ENCODE measurements around the gene FXYD5. TPM values are rescaled to one million over a fixed set of nuclear protein-coding genes. Genes with fewer than 3 reads are reported as not detected.
"Not testable (repeated sequence)": the region's sequence is repeated elsewhere in the genome, so short reads cannot be mapped to it uniquely, and the experiment has no call there.

Gene FXYD5
- total RNA-seq, 1 donor = 179 TPM

DNA sequence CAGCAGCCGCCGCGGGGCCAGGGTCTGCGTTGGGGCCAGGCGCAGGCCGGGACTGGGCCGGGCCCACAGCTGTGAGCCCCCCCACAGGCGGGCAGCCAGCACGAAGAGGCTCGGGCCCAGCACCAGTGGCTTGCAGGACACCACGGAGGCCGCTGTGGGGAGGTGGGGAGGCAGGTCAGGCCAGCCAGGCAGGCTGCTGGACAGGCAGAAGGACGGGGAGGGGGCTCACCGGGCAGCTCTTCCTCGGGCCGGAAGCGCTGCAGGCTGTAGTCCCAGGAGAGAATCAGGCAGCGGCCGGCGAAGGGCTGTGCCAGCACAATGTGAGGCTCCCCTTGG, 27.9 kb upstream of the FXYD5 start:
- peaks cover 14% of the 10 kb centered on the region for H3K4me1 ChIP-seq (ENCODE audit: insufficient read depth, low read length)
- no peaks in the 10 kb centered on the region for H3K27me3 ChIP-seq (ENCODE audit: insufficient read depth, low read length)
- no peaks in the 10 kb centered on the region for H3K9me3 ChIP-seq (ENCODE audit: low read depth, low read length)
- no peak overlapping the region for H3K4me3 ChIP-seq (ENCODE audit: low read length)

GRCh38 chr19:35127871-35128270, 26.7 kb upstream of the FXYD5 start:
- Histone ChIP-seq H3K4me3 (ENCODE audit: low read length) (no peak overlapping the region), H3K9me3 (ENCODE audit: low read depth, low read length) (no peaks in the 10 kb centered on the region), H3K27me3 (ENCODE audit: insufficient read depth, low read length) (no peaks in the 10 kb centered on the region), H3K4me1 (ENCODE audit: insufficient read depth, low read length) (peaks cover 14% of the 10 kb centered on the region)

GRCh38 chr19:35128398-35129057, 26.0 kb upstream of the FXYD5 start:
- no peak overlapping the region for H3K4me3 ChIP-seq (ENCODE audit: low read length)
- no peaks in the 10 kb centered on the region for H3K9me3 ChIP-seq (ENCODE audit: low read depth, low read length)
- peaks cover 14% of the 10 kb centered on the region for H3K4me1 ChIP-seq (ENCODE audit: insufficient read depth, low read length)
- H3K27me3 ChIP-seq (ENCODE audit: insufficient read depth, low read length) = no peaks in the 10 kb centered on the region

DNA sequence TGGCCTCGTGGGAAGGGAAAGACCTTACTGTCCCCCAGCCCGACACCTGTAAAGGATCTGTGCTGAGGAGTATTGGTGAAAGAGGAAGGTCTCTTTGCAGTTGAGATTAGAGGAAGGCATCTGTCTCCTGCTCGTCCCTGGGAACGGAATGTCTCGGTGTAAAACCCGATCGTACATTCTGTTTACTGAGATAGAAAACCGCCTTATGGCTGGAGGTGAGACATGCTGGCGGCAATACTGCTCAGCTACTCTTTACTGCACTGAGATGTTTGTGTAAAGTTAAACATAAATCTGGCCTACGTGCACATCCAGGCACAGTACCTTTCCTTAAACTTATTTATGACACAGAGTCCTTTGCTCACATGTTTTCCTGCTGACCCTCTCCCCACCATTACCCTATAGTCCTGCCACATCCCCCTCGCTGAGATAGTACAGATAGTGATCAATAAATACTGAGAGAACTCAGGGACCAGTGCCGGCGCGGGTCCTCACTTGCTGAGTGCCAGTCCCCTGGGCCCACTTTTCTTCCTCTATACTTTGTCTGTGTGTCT, 24.7 kb upstream of the FXYD5 start:
- not testable (repeated sequence) for H3K4me3 ChIP-seq (ENCODE audit: low read length); H3K27me3 ChIP-seq (ENCODE audit: insufficient read depth, low read length); H3K4me1 ChIP-seq (ENCODE audit: insufficient read depth, low read length); H3K9me3 ChIP-seq (ENCODE audit: low read depth, low read length)

DNA sequence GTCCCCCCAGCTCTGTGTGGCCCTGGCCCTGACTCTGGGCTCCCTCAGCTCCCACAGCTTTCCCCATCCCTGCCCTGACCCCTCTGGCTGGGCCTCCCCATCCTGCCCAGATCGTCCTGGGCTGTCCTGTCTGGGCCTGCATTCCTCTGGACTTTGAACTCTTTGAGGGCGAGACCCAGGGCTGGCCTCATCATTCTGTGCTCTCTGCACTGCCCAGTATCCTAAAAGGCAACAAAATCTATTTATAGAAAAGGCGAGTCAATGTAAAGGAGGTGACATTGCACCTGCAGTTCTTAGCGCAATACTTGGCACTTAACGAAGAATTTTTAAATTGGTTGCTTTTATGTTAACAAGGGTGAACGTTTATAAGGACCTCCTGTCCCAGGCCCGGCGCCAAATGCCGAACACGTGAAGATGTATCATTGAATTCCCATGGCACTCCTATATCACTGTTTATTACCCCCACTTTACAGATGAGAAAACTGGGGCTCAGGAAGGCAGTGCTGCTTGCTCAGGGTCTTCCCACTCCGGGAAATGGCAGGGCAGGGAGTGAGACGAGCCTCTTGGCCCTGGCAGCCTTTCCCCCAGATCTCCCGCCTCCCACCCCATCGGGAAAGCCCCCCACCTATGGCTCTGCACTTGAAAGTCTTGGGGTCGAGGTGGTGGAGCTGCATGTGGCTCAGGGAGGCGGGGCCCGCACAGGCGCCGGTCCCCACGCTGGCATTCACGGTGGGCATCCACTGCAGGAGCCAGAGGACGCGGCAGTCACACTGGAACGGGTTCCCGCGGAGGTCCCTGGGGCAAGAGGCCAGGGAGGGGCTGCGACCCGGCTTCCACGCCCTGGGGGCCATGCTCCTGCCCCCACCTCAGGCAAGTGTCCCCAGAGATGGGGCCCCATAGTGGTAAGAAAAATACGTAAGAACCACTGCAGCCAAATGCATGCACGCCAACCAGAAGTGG, 23.5 kb upstream of the FXYD5 start:
- H3K4me3 ChIP-seq (ENCODE audit: low read length) = no peak overlapping the region
- no peaks in the 10 kb centered on the region for H3K27me3 ChIP-seq (ENCODE audit: insufficient read depth, low read length)
- H3K4me1 ChIP-seq (ENCODE audit: insufficient read depth, low read length) = peaks cover 5% of the 10 kb centered on the region
- no peaks in the 10 kb centered on the region for H3K9me3 ChIP-seq (ENCODE audit: low read depth, low read length)

- no peaks in the 10 kb centered on the region for H3K27me3 ChIP-seq (ENCODE audit: insufficient read depth, low read length)
Observed at GRCh38 chr19:35132254-35132653, 22.3 kb upstream of the FXYD5 start.

DNA sequence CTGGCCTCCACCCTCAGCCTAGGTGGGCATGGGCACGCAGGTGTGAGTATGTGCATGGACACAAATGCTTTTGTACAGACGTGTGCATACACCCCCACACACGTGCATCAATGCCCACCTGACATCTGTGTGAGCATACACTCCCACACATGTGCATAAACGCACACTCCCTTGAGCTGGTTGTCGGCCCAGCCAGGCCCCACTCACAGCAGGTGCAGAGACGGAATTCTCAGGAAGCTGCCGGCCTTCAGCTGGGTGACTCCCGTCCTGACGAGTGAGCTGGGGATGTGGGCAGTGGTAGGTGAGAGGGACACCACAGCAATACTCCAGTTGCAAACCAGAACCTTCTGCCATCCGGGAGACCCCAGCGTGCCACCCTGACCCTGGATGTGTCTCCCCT, 20.7 kb upstream of the FXYD5 start:
- Histone ChIP-seq H3K4me3 (ENCODE audit: low read length) (no peak overlapping the region), H3K9me3 (ENCODE audit: low read depth, low read length) (no peaks in the 10 kb centered on the region), H3K27me3 (ENCODE audit: insufficient read depth, low read length) (no peaks in the 10 kb centered on the region), H3K4me1 (ENCODE audit: insufficient read depth, low read length) (peaks cover 6% of the 10 kb centered on the region)

More at GRCh38 chr19:35132254-35132653, 22.3 kb upstream of the FXYD5 start:
- Histone ChIP-seq H3K4me3 (ENCODE audit: low read length) (no peak overlapping the region), H3K4me1 (ENCODE audit: insufficient read depth, low read length) (peaks cover 5% of the 10 kb centered on the region), H3K9me3 (ENCODE audit: low read depth, low read length) (no peaks in the 10 kb centered on the region)

GRCh38 chr19:35134601-35135242, 19.8 kb upstream of the FXYD5 start, which contains the start of gene LGI4:
LGI4 (minus strand) TSS chr19:35135059; CDS start chr19:35134680, 379 bp downstream.
- H3K9me3 ChIP-seq (ENCODE audit: low read depth, low read length) = no peaks in the 10 kb centered on the region
- no peaks in the 10 kb centered on the region for H3K27me3 ChIP-seq (ENCODE audit: insufficient read depth, low read length)
- peaks cover 14% of the 10 kb centered on the region for H3K4me1 ChIP-seq (ENCODE audit: insufficient read depth, low read length)
- no peak within 1 kb of the TSS for H3K4me3 ChIP-seq (ENCODE audit: low read length)

DNA sequence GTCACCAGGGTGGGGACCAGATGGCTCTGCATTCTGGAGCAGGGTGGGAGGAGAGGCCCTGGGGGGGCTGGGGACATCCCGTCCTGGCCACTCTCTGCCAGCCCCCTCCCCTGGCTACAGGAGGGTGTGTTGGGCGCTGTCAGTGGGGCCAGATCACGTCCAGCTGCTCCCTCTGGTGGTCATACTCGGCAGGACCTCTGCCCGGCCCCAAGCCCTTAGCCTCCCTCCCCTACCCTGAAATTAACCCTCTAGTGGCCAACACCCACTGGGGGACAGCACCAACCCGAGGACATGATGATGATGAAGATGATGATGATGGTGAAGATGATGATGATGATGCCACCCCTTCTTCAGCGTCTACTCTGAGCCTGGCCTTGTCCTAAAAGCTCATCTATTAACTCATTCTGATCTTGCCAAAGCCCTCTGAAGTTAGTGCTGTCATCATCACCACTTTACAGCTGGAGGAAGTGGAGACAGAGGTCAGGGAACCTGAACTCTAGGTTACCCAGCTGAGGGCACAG, 19.1 kb upstream of the FXYD5 start:
- Histone ChIP-seq H3K27me3 (ENCODE audit: insufficient read depth, low read length) (no peaks in the 10 kb centered on the region), H3K4me3 (ENCODE audit: low read length) (no peak overlapping the region), H3K9me3 (ENCODE audit: low read depth, low read length) (no peaks in the 10 kb centered on the region), H3K4me1 (ENCODE audit: insufficient read depth, low read length) (peaks cover 16% of the 10 kb centered on the region)

- no peaks in the 10 kb centered on the region for H3K27me3 ChIP-seq (ENCODE audit: insufficient read depth, low read length)
- peaks cover 21% of the 10 kb centered on the region for H3K4me1 ChIP-seq (ENCODE audit: insufficient read depth, low read length)
- no peak overlapping the region for H3K4me3 ChIP-seq (ENCODE audit: low read length)
- no peaks in the 10 kb centered on the region for H3K9me3 ChIP-seq (ENCODE audit: low read depth, low read length)
Observed at GRCh38 chr19:35136231-35136630, 18.3 kb upstream of the FXYD5 start.

DNA sequence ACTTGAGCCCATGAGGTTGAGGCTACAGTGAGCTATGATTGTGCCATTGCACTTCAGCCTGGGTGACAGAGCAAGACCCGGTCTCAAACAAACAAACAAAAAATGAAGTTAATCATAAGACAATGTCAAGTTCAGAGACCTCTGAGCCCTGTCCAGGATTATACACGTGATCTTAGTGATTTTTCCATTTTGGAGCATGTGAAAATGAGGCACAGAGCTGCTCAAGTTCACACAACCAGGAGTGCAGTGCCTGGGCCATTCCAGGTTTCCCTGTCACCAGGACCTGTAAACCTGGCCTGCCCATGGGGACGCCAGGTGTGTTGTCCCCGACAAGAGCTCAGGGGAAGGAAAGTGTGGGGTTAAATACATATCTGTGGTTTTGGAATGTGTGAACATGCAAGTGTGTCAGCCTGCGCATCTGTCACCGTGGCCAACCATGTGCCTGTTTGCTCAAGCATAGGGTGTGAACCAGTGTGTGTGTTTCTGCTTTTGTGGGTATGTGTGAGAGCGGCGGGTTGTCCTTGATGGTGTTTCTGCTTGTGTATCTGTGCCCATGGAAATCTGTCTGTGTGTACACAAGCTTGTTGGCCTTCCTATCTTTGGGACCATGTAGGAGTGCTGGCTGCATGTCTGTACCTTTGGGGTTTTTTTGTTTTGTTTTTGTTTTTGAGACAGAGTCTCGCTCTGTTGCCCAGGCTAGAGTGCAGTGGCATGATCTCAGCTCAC, 17.4 kb upstream of the FXYD5 start:
- Histone ChIP-seq H3K4me3 (ENCODE audit: low read length) (no peak overlapping the region), H3K9me3 (ENCODE audit: low read depth, low read length) (no peaks in the 10 kb centered on the region), H3K27me3 (ENCODE audit: insufficient read depth, low read length) (peaks cover 4% of the 10 kb centered on the region), H3K4me1 (ENCODE audit: insufficient read depth, low read length) (peaks cover 30% of the 10 kb centered on the region)

- H3K27me3 ChIP-seq (ENCODE audit: insufficient read depth, low read length) = peaks cover 9% of the 10 kb centered on the region
- peaks cover 39% of the 10 kb centered on the region for H3K4me1 ChIP-seq (ENCODE audit: insufficient read depth, low read length)
- H3K4me3 ChIP-seq (ENCODE audit: low read length) = no peak within 1 kb of the TSS
- H3K9me3 ChIP-seq (ENCODE audit: low read depth, low read length) = no peaks in the 10 kb centered on the region
Observed at GRCh38 chr19:35138305-35138892, 16.1 kb upstream of the FXYD5 start, which contains the start of gene FXYD1. FXYD1 (plus strand) TSS chr19:35138824; CDS start chr19:35140080, 1,256 bp downstream.

GRCh38 chr19:35140207-35140961, 14.2 kb upstream of the FXYD5 start:
- Histone ChIP-seq H3K27me3 (ENCODE audit: insufficient read depth, low read length) (peaks cover 14% of the 10 kb centered on the region), H3K4me3 (ENCODE audit: low read length) (no peak overlapping the region), H3K4me1 (ENCODE audit: insufficient read depth, low read length) (peaks cover 53% of the 10 kb centered on the region), H3K9me3 (ENCODE audit: low read depth, low read length) (no peaks in the 10 kb centered on the region)
